MM.1S (cell line): Measurements from ENCODE around the gene RNF43.

Experiments used
- DNase-seq: peaks from one replicate; pipeline ENCODE4 v3.0.0-alpha.2; 2015
- H2AFZ ChIP-seq: fragments of 300-600 bp; sonication (generic); 2 replicates; pipeline ENCODE4 v1.6.0; 2016; ENCODE audit warnings: antibody characterized with exemption, low read length
- H3F3A ChIP-seq: fragments of 300-600 bp; sonication (generic); 2 replicates; pipeline ENCODE4 v1.6.1; 2016; ENCODE audit warnings: mild to moderate bottlenecking, antibody characterized with exemption, low read length, moderate library complexity, mixed read lengths; ENCODE audit not compliant: insufficient read depth
- H3K27ac ChIP-seq: fragments of 300-600 bp; sonication (generic); 2 replicates; pipeline ENCODE4 v1.5.1; 2016; ENCODE audit warnings: mild to moderate bottlenecking, low read length
- H3K27me3 ChIP-seq: fragments of 300-600 bp; sonication (generic); replicated peaks from 2 replicates; pipeline ENCODE4 v1.6.0; 2016; ENCODE audit warnings: low read length; ENCODE audit not compliant: insufficient read depth
- H3K36me3 ChIP-seq: fragments of 300-600 bp; sonication (generic); replicated peaks from 2 replicates; pipeline ENCODE4 v1.6.1; 2016; ENCODE audit warnings: mild to moderate bottlenecking, low read length, mixed read lengths; ENCODE audit not compliant: insufficient read depth
- H3K4me1 ChIP-seq: fragments of 300-600 bp; sonication (generic); 2 replicates; pipeline ENCODE4 v1.6.1; 2016; ENCODE audit warnings: low read length, mixed read lengths
- H3K4me2 ChIP-seq: fragments of 300-600 bp; sonication (generic); 2 replicates; pipeline ENCODE4 v1.6.0; 2016; ENCODE audit warnings: low read depth, low read length
- H3K4me3 ChIP-seq: fragments of 300-600 bp; sonication (generic); 2 replicates; pipeline ENCODE4 v1.5.1; 2016; ENCODE audit warnings: low read length, mixed read lengths
- H3K79me2 ChIP-seq: fragments of 300-600 bp; sonication (generic); 2 replicates; pipeline ENCODE4 v1.6.1; 2016; ENCODE audit warnings: mixed run types, low read length, mixed read lengths
- H3K9ac ChIP-seq: fragments of 300-600 bp; sonication (generic); 2 replicates; pipeline ENCODE4 v1.6.1; 2016; ENCODE audit warnings: low read length, mixed read lengths
- H3K9me2 ChIP-seq: fragments of 300-600 bp; sonication (generic); replicated peaks from 2 replicates; pipeline ENCODE4 v1.6.1; 2016; ENCODE audit warnings: mild to moderate bottlenecking, low read length, mixed read lengths; ENCODE audit not compliant: insufficient read depth
- H3K9me3 ChIP-seq: fragments of 300-600 bp; sonication (generic); replicated peaks from 2 replicates; pipeline ENCODE4 v1.6.1; 2016; ENCODE audit warnings: mild to moderate bottlenecking, low read length, mixed read lengths; ENCODE audit not compliant: insufficient read depth
- H4K20me1 ChIP-seq: fragments of 300-600 bp; sonication (generic); 2 replicates; pipeline ENCODE4 v1.6.1; 2016; ENCODE audit warnings: mild to moderate bottlenecking, low read length, moderate library complexity, mixed read lengths; ENCODE audit not compliant: insufficient read depth
- EZH2 ChIP-seq: fragments of 300-600 bp; sonication (generic); optimal IDR thresholded peaks from 2 replicates; pipeline ENCODE3; 2017; ENCODE audit warnings: low read depth, mild to moderate bottlenecking, antibody characterized with exemption, low read length, mixed read lengths
- EZH2phosphoT487 ChIP-seq: fragments of 300-600 bp; sonication (generic); IDR thresholded peaks from 2 replicates; pipeline ENCODE4 v1.6.1; 2018; ENCODE audit warnings: antibody characterized with exemption, low read length
- TF ChIP-seq, protein P1 (sequence below): fragments of 300-600 bp; sonication (generic); IDR thresholded peaks from 2 replicates; pipeline ENCODE4 v1.5.1; 2016; ENCODE audit warnings: antibody characterized with exemption, low read length, mixed read lengths

The RNF43 gene

DNA sequence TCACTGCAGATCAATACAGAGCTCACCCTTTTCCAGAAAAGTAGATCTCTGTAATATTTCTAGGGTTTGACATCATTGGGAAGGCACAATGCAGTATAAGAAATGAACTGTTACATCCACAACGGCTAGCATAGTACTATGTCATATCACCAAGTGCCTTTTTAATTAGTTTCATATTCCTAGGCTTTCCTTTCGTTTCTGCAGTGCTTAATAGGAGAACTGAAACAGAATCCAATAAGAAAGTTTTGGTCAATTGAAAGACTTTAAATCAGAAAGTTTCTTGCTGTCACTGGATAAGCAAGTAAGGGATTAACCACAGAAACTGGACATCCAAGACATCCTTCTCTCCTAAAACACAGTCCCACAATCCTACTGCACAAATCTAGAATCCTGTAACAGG lies 3.5 kb upstream of the RNF43 start:
- H2AFZ ChIP-seq, result no peak overlapping the region
- no peak overlapping the region for H3K4me3 ChIP-seq
- 0 out of 2 replicates have a peak, but pooled peaks cover 3% of the 10 kb centered on the region for H3K27me3 ChIP-seq
- no peak overlapping the region for H3K4me2 ChIP-seq
- no peaks in the 10 kb centered on the region for H3K79me2 ChIP-seq
- TF ChIP-seq EZH2 (no peak), EZH2phosphoT487 (no peak)
- TF ChIP-seq, protein P1, sequence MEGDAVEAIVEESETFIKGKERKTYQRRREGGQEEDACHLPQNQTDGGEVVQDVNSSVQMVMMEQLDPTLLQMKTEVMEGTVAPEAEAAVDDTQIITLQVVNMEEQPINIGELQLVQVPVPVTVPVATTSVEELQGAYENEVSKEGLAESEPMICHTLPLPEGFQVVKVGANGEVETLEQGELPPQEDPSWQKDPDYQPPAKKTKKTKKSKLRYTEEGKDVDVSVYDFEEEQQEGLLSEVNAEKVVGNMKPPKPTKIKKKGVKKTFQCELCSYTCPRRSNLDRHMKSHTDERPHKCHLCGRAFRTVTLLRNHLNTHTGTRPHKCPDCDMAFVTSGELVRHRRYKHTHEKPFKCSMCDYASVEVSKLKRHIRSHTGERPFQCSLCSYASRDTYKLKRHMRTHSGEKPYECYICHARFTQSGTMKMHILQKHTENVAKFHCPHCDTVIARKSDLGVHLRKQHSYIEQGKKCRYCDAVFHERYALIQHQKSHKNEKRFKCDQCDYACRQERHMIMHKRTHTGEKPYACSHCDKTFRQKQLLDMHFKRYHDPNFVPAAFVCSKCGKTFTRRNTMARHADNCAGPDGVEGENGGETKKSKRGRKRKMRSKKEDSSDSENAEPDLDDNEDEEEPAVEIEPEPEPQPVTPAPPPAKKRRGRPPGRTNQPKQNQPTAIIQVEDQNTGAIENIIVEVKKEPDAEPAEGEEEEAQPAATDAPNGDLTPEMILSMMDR, result no peak
- peaks cover 11% of the 10 kb centered on the region; the same call in 1 of the 2 replicates for H3K4me1 ChIP-seq
- no peak overlapping the region for H3K9ac ChIP-seq
- no peaks in the 10 kb centered on the region; the same call in 1 of the 2 replicates for H3F3A ChIP-seq
- no peaks in the 10 kb centered on the region for H3K36me3 ChIP-seq
- H3K9me2 ChIP-seq, result no peaks in the 10 kb centered on the region
- no peak overlapping the region for H3K27ac ChIP-seq
- H3K9me3 ChIP-seq, result no peaks in the 10 kb centered on the region
- H4K20me1 ChIP-seq, result no peaks in the 10 kb centered on the region
- DNase-seq, result no peak

DNA sequence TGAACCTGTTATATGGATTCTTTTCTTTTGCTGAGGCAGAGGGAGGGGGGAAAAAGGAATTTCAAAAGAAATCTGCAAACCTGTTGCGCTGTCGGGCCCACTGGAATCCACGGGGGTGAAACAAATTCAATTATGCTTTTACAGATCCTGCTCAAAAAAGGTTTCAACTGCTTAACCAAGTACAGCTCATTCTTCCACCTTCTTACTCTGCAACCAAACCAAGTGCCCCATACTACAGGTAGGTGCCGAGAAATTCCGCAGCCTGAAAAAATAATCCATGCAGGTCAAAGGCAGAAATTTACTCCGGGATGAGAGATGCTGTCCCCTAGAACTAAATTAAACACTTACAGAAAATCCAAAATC lies 416 bp downstream of the RNF43 start:
- H3K27ac ChIP-seq, result no peak overlapping the region; the same call in 1 of the 2 replicates
- peak overlapping the region; percentile 52 for H3K4me2 ChIP-seq
- H3K27me3 ChIP-seq, result 0 out of 2 replicates have a peak, but pooled peaks cover 2% of the 10 kb centered on the region
- 0 out of 2 replicates have a peak overlapping the region, but pooled peaks have one; percentile 34 for H2AFZ ChIP-seq
- H3F3A ChIP-seq, result no peaks in the 10 kb centered on the region; the same call in 1 of the 2 replicates
- H3K9me2 ChIP-seq, result no peaks in the 10 kb centered on the region
- H3K79me2 ChIP-seq, result no peaks in the 10 kb centered on the region
- no peak overlapping the region for H3K9ac ChIP-seq
- H3K4me1 ChIP-seq, result peaks cover 11% of the 10 kb centered on the region; the same call in 1 of the 2 replicates
- no peaks in the 10 kb centered on the region for H3K9me3 ChIP-seq
- no peak for DNase-seq
- H3K36me3 ChIP-seq, result no peaks in the 10 kb centered on the region
- TF ChIP-seq EZH2, result no peak
- no peaks in the 10 kb centered on the region for H4K20me1 ChIP-seq
- H3K4me3 ChIP-seq, result peak overlapping the region; percentile 9; the same call in 1 of the 2 replicates

DNA sequence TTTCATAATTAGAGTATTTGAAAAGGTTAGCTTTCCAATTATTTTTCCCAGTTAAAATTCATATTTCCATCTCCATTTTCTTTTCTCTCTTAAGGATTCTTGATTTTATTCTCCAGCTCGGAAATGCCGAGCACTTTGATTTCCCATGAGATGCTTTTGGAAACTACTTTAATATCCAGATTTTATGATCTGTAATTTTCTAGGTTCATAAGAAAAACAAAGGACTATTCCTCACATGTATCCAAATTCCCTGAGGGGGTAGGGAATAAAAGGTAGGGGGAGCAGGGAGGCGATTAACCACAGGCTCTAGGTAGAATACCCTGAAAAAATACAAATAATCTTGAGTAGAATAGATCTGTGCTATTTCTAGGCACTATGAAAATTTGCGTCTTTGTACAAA lies 938 bp downstream of the RNF43 start:
- Histone ChIP-seq H3K9me2 (no peaks in the 10 kb centered on the region), H3K79me2 (no peaks in the 10 kb centered on the region), H3K4me1 (peaks cover 11% of the 10 kb centered on the region; the same call in 1 of the 2 replicates), H3K4me3 (no peak overlapping the region), H3K36me3 (no peaks in the 10 kb centered on the region), H3K9me3 (no peaks in the 10 kb centered on the region), H3K27ac (no peak overlapping the region), H3K27me3 (no peaks in the 10 kb centered on the region), H3F3A (no peaks in the 10 kb centered on the region; the same call in 1 of the 2 replicates), H3K4me2 (no peak overlapping the region), H4K20me1 (no peaks in the 10 kb centered on the region), H2AFZ (no peak overlapping the region), H3K9ac (no peak overlapping the region)
- DNase-seq, result no peak
- TF ChIP-seq EZH2, result no peak
- TF ChIP-seq EZH2phosphoT487, result no peak
- TF ChIP-seq, protein P1, result no peak

DNA sequence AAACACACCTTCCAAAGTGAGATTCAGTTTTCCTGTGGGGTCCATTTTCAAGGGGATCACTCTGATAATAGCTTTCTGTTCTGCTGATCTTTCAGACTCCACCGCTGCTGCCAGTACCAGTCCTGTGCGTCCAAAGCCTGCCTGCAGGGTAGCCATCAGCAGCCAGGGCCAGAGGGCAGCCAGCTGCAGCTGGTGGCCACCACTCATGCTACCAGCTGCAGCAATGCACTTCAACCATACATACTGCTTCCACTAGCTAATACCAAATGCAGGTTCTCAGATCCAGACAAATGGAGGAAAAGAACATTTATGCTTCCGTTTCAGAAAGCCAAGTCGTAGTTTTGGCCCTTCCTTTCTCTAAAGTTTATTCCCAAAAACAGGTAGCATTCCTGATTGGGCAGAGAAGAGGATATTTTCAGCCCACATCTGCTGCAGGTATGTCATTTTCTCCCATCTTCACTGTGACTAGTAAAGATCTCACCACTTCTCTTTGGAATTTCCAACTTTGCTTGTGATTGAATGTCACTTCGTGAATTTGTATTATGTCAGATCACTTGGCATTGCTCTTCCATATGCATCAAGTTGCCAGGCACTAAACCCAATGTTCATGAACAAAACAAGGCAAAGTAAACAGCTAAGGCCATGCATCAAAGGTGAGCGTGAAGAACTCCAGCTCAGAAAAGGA lies 1.8 kb downstream of the RNF43 start:
- H2AFZ ChIP-seq, result no peak overlapping the region
- H3K4me1 ChIP-seq, result peaks cover 11% of the 10 kb centered on the region; the same call in 1 of the 2 replicates
- no peaks in the 10 kb centered on the region for H4K20me1 ChIP-seq
- no peaks in the 10 kb centered on the region; the same call in 1 of the 2 replicates for H3F3A ChIP-seq
- H3K9me3 ChIP-seq, result no peaks in the 10 kb centered on the region
- no peaks in the 10 kb centered on the region for H3K79me2 ChIP-seq
- TF ChIP-seq EZH2, result no peak
- TF ChIP-seq, protein P1, result no peak
- no peak for TF ChIP-seq EZH2phosphoT487
- H3K4me3 ChIP-seq, result no peak overlapping the region
- no peaks in the 10 kb centered on the region for H3K27me3 ChIP-seq
- no peak overlapping the region for H3K27ac ChIP-seq
- no peak for DNase-seq
- no peaks in the 10 kb centered on the region for H3K36me3 ChIP-seq
- no peaks in the 10 kb centered on the region for H3K9me2 ChIP-seq
- no peak overlapping the region for H3K4me2 ChIP-seq
- no peak overlapping the region for H3K9ac ChIP-seq
